Neuronal stem cell (in vitro differentiated cells): Measurements from ENCODE around the gene DDX59. TPM values are rescaled to one million over a fixed set of nuclear protein-coding genes. Genes with fewer than 3 reads are reported as not detected.

Experiments
- DNase-seq: peaks from one replicate; pipeline ENCODE4 v3.0.0-alpha.2; 2013; ENCODE audit warnings: low spot score
- H2AFZ ChIP-seq: one replicate; pipeline ENCODE4 v1.6.1; 2013; ENCODE audit warnings: mild to moderate bottlenecking, low read length, inconsistent platforms
- H2AK5ac ChIP-seq: 2 replicates; pipeline ENCODE4 v1.6.1; 2013; ENCODE audit warnings: low read depth, mild to moderate bottlenecking, inconsistent platforms, low read length, moderate library complexity, mixed read lengths
- H2BK120ac ChIP-seq: 2 replicates; pipeline ENCODE4 v1.6.1; 2013; ENCODE audit warnings: low read depth, mild to moderate bottlenecking, inconsistent platforms, low read length, moderate library complexity, mixed read lengths
- H2BK12ac ChIP-seq: one replicate; pipeline ENCODE4 v1.6.1; 2013; ENCODE audit warnings: low read length, inconsistent platforms
- H2BK15ac ChIP-seq: 2 replicates; pipeline ENCODE4 v1.6.1; 2013; ENCODE audit warnings: mild to moderate bottlenecking, low read length, inconsistent platforms, mixed read lengths
- H2BK5ac ChIP-seq: one replicate; pipeline ENCODE4 v1.6.1; 2013; ENCODE audit warnings: inconsistent platforms, mild to moderate bottlenecking, low read length, moderate library complexity
- H3K14ac ChIP-seq: one replicate; pipeline ENCODE4 v1.6.1; 2013; ENCODE audit warnings: low read length, inconsistent platforms
- H3K18ac ChIP-seq: 2 replicates; pipeline ENCODE4 v1.6.1; 2013; ENCODE audit warnings: low read length, inconsistent platforms
- H3K23ac ChIP-seq: 2 replicates; pipeline ENCODE4 v1.6.1; 2013; ENCODE audit warnings: low read depth, mild to moderate bottlenecking, mixed read lengths, low read length, inconsistent platforms; ENCODE audit not compliant: poor library complexity
- H3K27ac ChIP-seq: replicated peaks from 3 replicates; pipeline ENCODE4 v1.5.1; 2013; ENCODE audit warnings: low read length, inconsistent platforms
- H3K27me3 ChIP-seq, 3 experiments: 2 replicates each; pipeline ENCODE4 v1.6.1; 2013; ENCODE audit warnings: low read length in 3 of 3, mild to moderate bottlenecking in 2 of 3, inconsistent platforms in 1 of 3, low read depth in 1 of 3, mixed read lengths in 1 of 3, moderate library complexity in 1 of 3; ENCODE audit not compliant: control insufficient read depth in 3 of 3, insufficient read depth in 3 of 3
- H3K36me3 ChIP-seq, 2 donors: replicated peaks in 1 of 2; 2 replicates each; pipeline ENCODE4 v1.6.1; 2013; ENCODE audit warnings: low read length in 2 of 2; ENCODE audit not compliant: control insufficient read depth in 2 of 2, insufficient read depth in 2 of 2
- H3K4ac ChIP-seq: 2 replicates; pipeline ENCODE4 v1.6.1; 2013; ENCODE audit warnings: inconsistent platforms, mild to moderate bottlenecking, low read length, moderate library complexity
- H3K4me1 ChIP-seq, 2 donors: 1 replicate in 1 of 2; 2 replicates in 1 of 2; pipeline ENCODE4 v1.6.1; 2013; ENCODE audit warnings: low read length in 2 of 2, low read depth in 1 of 2; ENCODE audit not compliant: control insufficient read depth in 2 of 2, insufficient read depth in 1 of 2
- H3K4me2 ChIP-seq: one replicate; pipeline ENCODE4 v1.6.1; 2013; ENCODE audit warnings: mild to moderate bottlenecking, low read length, inconsistent platforms; ENCODE audit not compliant: insufficient read depth, poor library complexity, severe bottlenecking
- H3K4me3 ChIP-seq, 2 donors: 2 replicates each; pipeline ENCODE4 v1.5.1; 2013; ENCODE audit warnings: low read length in 2 of 2, mild to moderate bottlenecking in 2 of 2, inconsistent platforms in 1 of 2, moderate library complexity in 1 of 2
- H3K79me1 ChIP-seq: one replicate; pipeline ENCODE4 v1.6.1; 2013; ENCODE audit warnings: low read depth, mild to moderate bottlenecking, inconsistent platforms, low read length, moderate library complexity
- H3K9ac ChIP-seq: one replicate; pipeline ENCODE4 v1.6.1; 2013; ENCODE audit warnings: mild to moderate bottlenecking, low read depth, low read length, inconsistent platforms; ENCODE audit not compliant: poor library complexity
- H3K9me3 ChIP-seq, 2 donors: replicated peaks in 1 of 2; 2 replicates each; pipeline versions ENCODE3 to v1.6.1; 2013; ENCODE audit warnings: low read length in 2 of 2, mild to moderate bottlenecking in 2 of 2, inconsistent platforms in 1 of 2, low read depth in 1 of 2, mixed read lengths in 1 of 2, moderate library complexity in 1 of 2; ENCODE audit not compliant: control insufficient read depth in 2 of 2, insufficient read depth in 1 of 2
- H4K8ac ChIP-seq: one replicate; pipeline ENCODE4 v1.6.1; 2013; ENCODE audit warnings: low read depth, mild to moderate bottlenecking, inconsistent platforms, low read length, moderate library complexity
- H4K91ac ChIP-seq: one replicate; pipeline ENCODE4 v1.6.1; 2013; ENCODE audit warnings: low read length, low read depth, mild to moderate bottlenecking, inconsistent platforms; ENCODE audit not compliant: poor library complexity
- WGBS, 2 donors: extraction: QIAGEN DNeasy Blood & Tissue Kit; methylation state at CpG; one replicate each; pipeline ENCODE4 v1.1.7; 2013; ENCODE audit warnings: missing lambda C conversion rate in 2 of 2, mixed read lengths in 1 of 2; ENCODE audit not compliant: insufficient read length in 2 of 2, insufficient replicate concordance in 1 of 2; ENCODE audit errors: extremely low coverage in 2 of 2; 5-methylcytosine and 5-hydroxymethylcytosine counted together
- polyA plus RNA-seq, 2 experiments: library from polyadenylated mRNA; stranded (reverse); fragments of 200-250 nt; gene quantifications; one replicate each; pipeline ENCODE4 v1.2.3, GENCODE V29; 2013

Gene DDX59
- 17.2 TPM for polyA plus RNA-seq (2013, experiment 1 of 2)
- 17.1 TPM for polyA plus RNA-seq (2013, experiment 2 of 2)

DNA sequence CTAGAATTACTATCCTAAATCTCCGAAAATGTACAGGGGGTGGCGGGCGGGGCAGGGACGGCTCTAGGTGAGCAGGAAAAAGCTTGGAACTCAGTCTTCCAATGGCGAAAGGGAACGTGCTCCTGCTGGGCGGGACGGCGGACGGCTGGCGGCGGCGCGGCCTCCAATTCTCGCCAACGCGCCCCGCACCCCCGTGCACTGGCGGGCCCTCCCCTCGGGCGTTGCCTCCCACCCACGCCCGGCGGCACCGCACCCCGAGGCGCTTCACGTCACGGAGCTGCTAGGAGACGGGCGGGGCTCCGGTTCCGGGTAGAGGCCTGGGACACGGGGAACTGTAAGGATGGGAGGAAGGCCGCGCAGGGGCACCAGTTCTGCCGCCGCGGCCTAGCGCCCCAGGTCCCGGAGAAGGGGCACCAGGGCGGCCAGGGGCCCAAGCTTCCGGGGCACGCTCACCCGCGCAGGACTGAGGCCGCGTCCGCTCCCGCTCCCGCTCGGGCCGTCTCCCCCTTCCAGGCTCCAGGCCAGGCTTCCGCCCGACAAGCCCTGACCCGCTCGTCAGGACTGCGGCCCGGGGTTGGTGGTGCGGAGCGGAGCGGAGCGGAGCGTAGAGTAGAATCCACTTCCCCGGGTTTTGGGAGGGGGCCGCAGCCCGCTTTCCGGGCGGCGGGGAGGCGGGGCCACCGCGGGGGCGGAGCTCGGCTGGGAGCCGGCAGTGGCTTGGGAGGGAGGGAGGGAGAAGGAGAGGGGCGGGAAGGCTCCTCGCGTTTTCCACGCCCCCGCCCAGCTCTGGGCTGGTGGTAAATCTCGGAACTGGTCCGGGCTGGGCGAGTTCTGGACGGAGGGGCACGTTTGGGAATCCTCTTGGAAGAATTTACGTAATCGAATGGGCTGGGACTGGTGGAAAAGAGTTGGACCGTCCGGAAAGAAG is at the start of gene DDX59:
Gene DDX59, minus strand, starts transcription at position 594 of the 928 bp plus-strand sequence. CDS start 3,167 bp downstream, outside the sequence.
- Histone ChIP-seq H3K18ac (peak within 1 kb of the TSS; percentile 99), H2AK5ac (peak within 1 kb of the TSS; percentile 68), H4K8ac (no peak within 1 kb of the TSS), H3K4ac (no peak within 1 kb of the TSS), H3K4me3 (peak within 1 kb of the TSS; percentile 84 to 91), H3K9me3 (peaks cover 0 to 4% of the 10 kb centered on the region in 2 donors), H4K91ac (peak within 1 kb of the TSS; percentile 97), H3K23ac (peak within 1 kb of the TSS; percentile 93), H2AFZ (peak within 1 kb of the TSS; percentile 99), H2BK15ac (peak within 1 kb of the TSS; percentile 95), H3K36me3 (peaks cover 3 to 28% of the 10 kb centered on the region in 2 donors), H3K79me1 (no peaks in the 10 kb centered on the region), H3K27me3 (no peaks in the 10 kb centered on the region), H2BK5ac (peak within 1 kb of the TSS; percentile 91), H3K4me2 (peak within 1 kb of the TSS; percentile 80), H3K9ac (peak within 1 kb of the TSS; percentile 85), H3K14ac (no peak within 1 kb of the TSS), H3K27ac (peak within 1 kb of the TSS; percentile 99), H3K4me1 (peaks cover 0 to 9% of the 10 kb centered on the region in 2 donors), H2BK12ac (no peak within 1 kb of the TSS), H2BK120ac (no peak within 1 kb of the TSS)
- no CpG with 5 or more reads among the region's 91 CpGs for WGBS, 2 donors
- peak; percentile 95 for DNase-seq

- Histone ChIP-seq H3K4ac (no peak overlapping the region), H3K4me1 (peaks cover 0 to 5% of the 10 kb centered on the region in 2 donors), H2BK15ac (no peak overlapping the region), H3K4me3 (no peak overlapping the region), H3K9ac (no peak overlapping the region), H3K18ac (no peak overlapping the region), H3K14ac (no peak overlapping the region), H3K27me3 (peaks cover 0 to 5% (median 0%) of the 10 kb centered on the region in 3 experiments), H2BK12ac (no peak overlapping the region), H3K4me2 (no peak overlapping the region), H3K23ac (no peak overlapping the region), H2AK5ac (no peak overlapping the region), H2AFZ (no peak overlapping the region), H4K8ac (no peak overlapping the region), H4K91ac (no peak overlapping the region), H3K79me1 (no peaks in the 10 kb centered on the region), H2BK120ac (no peak overlapping the region), H3K36me3 (no peaks in the 10 kb centered on the region), H3K9me3 (peaks cover 0 to 2% of the 10 kb centered on the region in 2 donors), H2BK5ac (no peak overlapping the region), H3K27ac (no peak overlapping the region)
- no peak for DNase-seq
- no CpG with 5 or more reads among the region's 2 CpGs for WGBS, 2 donors
These were observed 44.9 kb upstream of the DDX59 start for GRCh38 chr1:200714504-200715187.

GRCh38 chr1:200710166-200710565 is 40.5 kb upstream of the DDX59 start:
- H3K27me3 ChIP-seq: peaks cover 0 to 12% (median 0%) of the 10 kb centered on the region in 3 experiments
- H2AFZ ChIP-seq: peak overlapping the region; percentile 54
- peaks cover 0 to 2% of the 10 kb centered on the region in 2 donors for H3K9me3 ChIP-seq
- no peak overlapping the region for H4K91ac ChIP-seq
- H3K79me1 ChIP-seq: no peaks in the 10 kb centered on the region
- H3K9ac ChIP-seq: no peak overlapping the region
- no peak overlapping the region for H3K4me3 ChIP-seq
- H3K36me3 ChIP-seq: no peaks in the 10 kb centered on the region
- H3K18ac ChIP-seq: no peak overlapping the region
- H3K23ac ChIP-seq: no peak overlapping the region
- no peak overlapping the region for H2BK15ac ChIP-seq
- no peak for DNase-seq
- WGBS, 2 donors: no CpG with 5 or more reads among the region's 2 CpGs
- H2BK120ac ChIP-seq: no peak overlapping the region
- no peak overlapping the region for H2BK12ac ChIP-seq
- no peak overlapping the region for H3K27ac ChIP-seq
- H2BK5ac ChIP-seq: no peak overlapping the region
- H3K4ac ChIP-seq: no peak overlapping the region
- no peak overlapping the region for H3K14ac ChIP-seq
- no peak overlapping the region for H2AK5ac ChIP-seq
- H4K8ac ChIP-seq: no peak overlapping the region
- no peak overlapping the region for H3K4me2 ChIP-seq
- peaks cover 0 to 5% of the 10 kb centered on the region in 2 donors for H3K4me1 ChIP-seq

GRCh38 chr1:200708769-200709168 is 39.1 kb upstream of the DDX59 start:
- no peak overlapping the region for H3K4me2 ChIP-seq
- H3K4me3 ChIP-seq: no peak overlapping the region
- H3K4me1 ChIP-seq: peaks cover 0 to 5% of the 10 kb centered on the region in 2 donors
- H3K9ac ChIP-seq: no peak overlapping the region
- H2BK120ac ChIP-seq: no peak overlapping the region
- H2AFZ ChIP-seq: no peak overlapping the region
- H2BK5ac ChIP-seq: no peak overlapping the region
- no peak overlapping the region for H3K23ac ChIP-seq
- H2AK5ac ChIP-seq: no peak overlapping the region
- no peak for DNase-seq
- WGBS, 2 donors: no CpG with 5 or more reads among the region's 1 CpG
- H3K4ac ChIP-seq: no peak overlapping the region
- H2BK15ac ChIP-seq: no peak overlapping the region
- H3K14ac ChIP-seq: no peak overlapping the region
- H3K27me3 ChIP-seq: peaks cover 0 to 10% (median 0%) of the 10 kb centered on the region in 3 experiments
- no peaks in the 10 kb centered on the region for H3K9me3 ChIP-seq
- H4K91ac ChIP-seq: no peak overlapping the region
- H3K79me1 ChIP-seq: no peaks in the 10 kb centered on the region
- H3K27ac ChIP-seq: no peak overlapping the region
- H3K36me3 ChIP-seq: no peaks in the 10 kb centered on the region
- H3K18ac ChIP-seq: no peak overlapping the region
- no peak overlapping the region for H2BK12ac ChIP-seq
- H4K8ac ChIP-seq: no peak overlapping the region
